IMR-90 (cell line): ENCODE measurements around the gene PCSK6. TPM values are rescaled to one million over a fixed set of nuclear protein-coding genes. Genes with fewer than 3 reads are reported as not detected.

Source experiments
- ATAC-seq: fragments of 200-7000 bp; cut with Tn5 transposase; 2 replicates; pipeline ENCODE4 v1.9.1; 2020; ENCODE audit warnings: low read depth, mild to moderate bottlenecking, moderate library complexity
- BruUV-seq: library from RNA; stranded (reverse); fragments of 400-500 nt; replicated peaks from 2 replicates; lab custom pipeline; 2021; lab: Mats Ljungman, UMichigan
- CTCF ChIA-PET: fragments of 300-600 bp; formaldehyde crosslinking; extraction: SDS; loops from one replicate; lab custom pipeline; 2021; ENCODE audit warnings: antibody characterized with exemption; lab: Yijun Ruan, JAX
- POLR2A ChIA-PET: fragments of 300-600 bp; sonication (Branson Sonifier 250); formaldehyde crosslinking; loops from one replicate; lab custom pipeline; 2022; ENCODE audit warnings: antibody characterized with exemption; ENCODE audit not compliant: unreplicated experiment; lab: Charles Lee
- DNase-seq: peaks from one replicate; pipeline ENCODE4 v3.0.0; 2013
- H2AFZ ChIP-seq: replicated peaks from 2 replicates; pipeline ENCODE3; 2013; ENCODE audit warnings: low read length, mild to moderate bottlenecking; ENCODE audit not compliant: poor library complexity
- H2AK5ac ChIP-seq: 2 replicates; pipeline ENCODE4 v1.6.1; 2013; ENCODE audit warnings: low read depth, low read length, inconsistent platforms
- H2AK9ac ChIP-seq: replicated peaks from 2 replicates; pipeline ENCODE3; 2013; ENCODE audit warnings: mild to moderate bottlenecking, low read depth, low read length, moderate library complexity; ENCODE audit not compliant: poor library complexity
- H2BK120ac ChIP-seq: 2 replicates; pipeline ENCODE4 v1.6.1; 2013; ENCODE audit warnings: low read depth, low read length, inconsistent platforms
- H2BK15ac ChIP-seq: 3 replicates; pipeline ENCODE4 v1.6.1; 2013; ENCODE audit warnings: low read depth, low read length, inconsistent platforms
- H2BK20ac ChIP-seq: 2 replicates; pipeline ENCODE4 v1.6.1; 2013; ENCODE audit warnings: low read depth, mild to moderate bottlenecking, inconsistent platforms, low read length, moderate library complexity
- H2BK5ac ChIP-seq: 2 replicates; pipeline ENCODE4 v1.6.1; 2013; ENCODE audit warnings: mild to moderate bottlenecking, low read depth, low read length, inconsistent platforms; ENCODE audit not compliant: poor library complexity, severe bottlenecking
- H3K14ac ChIP-seq: replicated peaks from 2 replicates; pipeline ENCODE4 v1.6.1; 2013; ENCODE audit warnings: low read depth, low read length, inconsistent platforms
- H3K18ac ChIP-seq: 2 replicates; pipeline ENCODE4 v1.6.1; 2013; ENCODE audit warnings: low read depth, low read length, control low read depth
- H3K23ac ChIP-seq: 2 replicates; pipeline ENCODE4 v1.6.1; 2013; ENCODE audit warnings: low read depth, low read length, inconsistent platforms
- H3K27ac ChIP-seq: 2 replicates; pipeline ENCODE4 v1.5.1; 2013; ENCODE audit warnings: mild to moderate bottlenecking, control low read depth, low read length; ENCODE audit not compliant: insufficient read depth
- H3K27me3 ChIP-seq: 2 replicates; pipeline ENCODE4 v1.6.1; 2013; ENCODE audit warnings: low read length; ENCODE audit not compliant: control insufficient read depth, insufficient read depth
- H3K36me3 ChIP-seq: 2 replicates; pipeline ENCODE4 v1.6.1; 2013; ENCODE audit warnings: low read length, mixed read lengths; ENCODE audit not compliant: control insufficient read depth, insufficient read depth
- H3K4ac ChIP-seq: 2 replicates; pipeline ENCODE4 v1.6.1; 2013; ENCODE audit warnings: low read depth, low read length, inconsistent platforms
- H3K4me1 ChIP-seq: 2 replicates; pipeline ENCODE4 v1.6.1; 2013; ENCODE audit warnings: low read length, mixed read lengths; ENCODE audit not compliant: control insufficient read depth, insufficient read depth
- H3K4me2 ChIP-seq: 2 replicates; pipeline ENCODE4 v1.6.1; 2013; ENCODE audit warnings: low read depth, mild to moderate bottlenecking, control low read depth, low read length, moderate library complexity
- H3K4me3 ChIP-seq: 2 replicates; pipeline ENCODE4 v1.5.1; 2013; ENCODE audit warnings: low read depth, mild to moderate bottlenecking, control low read depth, low read length, moderate library complexity; ENCODE audit not compliant: insufficient read depth
- H3K56ac ChIP-seq: 2 replicates; pipeline ENCODE4 v1.6.1; 2013; ENCODE audit warnings: low read length, inconsistent platforms; ENCODE audit not compliant: insufficient read depth; ENCODE audit errors: extremely low read depth
- H3K79me1 ChIP-seq, 2 experiments: 2 replicates each; pipeline ENCODE4 v1.6.1; 2013; ENCODE audit warnings: low read length in 2 of 2, inconsistent platforms in 1 of 2, low read depth in 1 of 2
- H3K9ac ChIP-seq: 2 replicates; pipeline ENCODE4 v1.6.1; 2013; ENCODE audit warnings: low read depth, low read length, control low read depth
- H3K9me1 ChIP-seq: 2 replicates; pipeline ENCODE4 v1.6.1; 2013; ENCODE audit warnings: low read length, inconsistent platforms; ENCODE audit not compliant: insufficient read depth
- H3K9me3 ChIP-seq: 2 replicates; pipeline ENCODE4 v1.6.1; 2013; ENCODE audit warnings: low read length; ENCODE audit not compliant: control insufficient read depth, insufficient read depth
- H4K20me1 ChIP-seq: 2 replicates; pipeline ENCODE4 v1.6.1; 2013; ENCODE audit warnings: low read length, inconsistent platforms; ENCODE audit not compliant: insufficient read depth
- H4K5ac ChIP-seq: 2 replicates; pipeline ENCODE4 v1.6.1; 2013; ENCODE audit warnings: mild to moderate bottlenecking, low read depth, low read length, control low read depth
- H4K8ac ChIP-seq, 2 experiments: 2 replicates each; pipeline ENCODE4 v1.6.1; 2013; ENCODE audit warnings: low read depth in 2 of 2, low read length in 2 of 2, control low read depth in 1 of 2, inconsistent platforms in 1 of 2
- H4K91ac ChIP-seq: 2 replicates; pipeline ENCODE4 v1.6.1; 2013; ENCODE audit warnings: low read depth, low read length, inconsistent platforms; ENCODE audit not compliant: insufficient read depth
- CEBPB ChIP-seq: IDR thresholded peaks from 2 replicates; pipeline ENCODE4 v1.6.1; 2012; ENCODE audit warnings: low read depth, low read length, improper control_type of control experiment
- CHD1 ChIP-seq: IDR thresholded peaks from 2 replicates; pipeline ENCODE4 v1.6.1; 2012; ENCODE audit warnings: low read depth, low read length, improper control_type of control experiment
- MXI1 ChIP-seq: IDR thresholded peaks from 2 replicates; pipeline ENCODE4 v1.6.1; 2012; ENCODE audit warnings: low read depth, mild to moderate bottlenecking, low read length, moderate library complexity, borderline replicate concordance
- RFX5 ChIP-seq: IDR thresholded peaks from 2 replicates; pipeline ENCODE4 v1.8.0; 2012; ENCODE audit warnings: low read depth, mild to moderate bottlenecking, low read length, moderate library complexity
- SMC3 ChIP-seq: fragments of 150-350 bp; IDR thresholded peaks from 2 replicates; pipeline ENCODE4 v1.6.1; 2016; ENCODE audit warnings: low read depth, mild to moderate bottlenecking, antibody characterized with exemption, low read length, moderate library complexity
- WGBS, 2 experiments: methylation state at CpG; one replicate each; pipeline versions ENCODE4 v1.1.5 to v1.1.7; 2013; ENCODE audit warnings: missing lambda C conversion rate in 2 of 2; ENCODE audit not compliant: insufficient read length in 1 of 2; ENCODE audit errors: extremely low coverage in 2 of 2; 5-methylcytosine and 5-hydroxymethylcytosine counted together
- dilution Hi-C: fragments of 300-500 bp; cut with HindIII; formaldehyde crosslinking; loops from one replicate; pipeline ENCODE4 v1.14.3; 2018; ENCODE audit warnings: low sequenced_read_pairs; ENCODE audit not compliant: unreplicated experiment
- in situ Hi-C: fragments of 300-500 bp; cut with MboI; formaldehyde crosslinking; loops from 3 replicates; pipeline ENCODE4 v1.14.3; 2019; ENCODE audit warnings: low sequenced_read_pairs, inconsistent platforms, mixed read lengths
- intact Hi-C: fragments of 100-400 bp; cut with micrococcal nuclease; formaldehyde crosslinking; loops from 2 replicates; pipeline ENCODE4 v1.10.0; 2022
- polyA plus RNA-seq, 3 experiments: library from polyadenylated mRNA; depleted of rRNA; stranded (reverse); fragments of >200 nt; gene quantifications; 2 replicates each; pipeline ENCODE4 v1.2.3, GENCODE V29; 2012; ENCODE audit warnings: low replicate concordance in 1 of 3
- total RNA-seq: library from RNA; depleted of rRNA; stranded (reverse); fragments of >200 nt; gene quantifications from 2 replicates; pipeline ENCODE4 v1.2.3, GENCODE V29; 2012
- TF ChIP-seq, protein P1 (sequence below): conservative IDR thresholded peaks from 2 replicates; pipeline ENCODE4 v1.5.1; 2012; ENCODE audit warnings: mild to moderate bottlenecking, low read depth, low read length, improper control_type of control experiment

PCSK6 gene
- total and polyA plus RNA-seq, 2 of the 4 experiments (the other 2 are of a cell fraction): not detected

GRCh38 chr15:101413239-101413638, 76.3 kb downstream of the PCSK6 start:
- Histone ChIP-seq H3K14ac (no peak overlapping the region), H3K4me2 (no peak overlapping the region), H3K4me1 (no peaks in the 10 kb centered on the region), H2BK20ac (no peak overlapping the region), H3K9ac (no peak overlapping the region), H3K9me3 (no peaks in the 10 kb centered on the region), H4K20me1 (no peaks in the 10 kb centered on the region), H2BK5ac (no peak overlapping the region), H2AFZ (no peak overlapping the region), H4K91ac (no peak overlapping the region), H3K56ac (no peak overlapping the region), H3K4ac (no peak overlapping the region), H3K9me1 (no peaks in the 10 kb centered on the region), H2AK5ac (no peak overlapping the region), H2AK9ac (no peak overlapping the region), H2BK120ac (no peak overlapping the region), H4K5ac (no peak overlapping the region), H3K27me3 (peaks cover 9% of the 10 kb centered on the region; the same call in 1 of the 2 replicates), H3K27ac (no peak overlapping the region), H2BK15ac (no peak overlapping the region), H4K8ac (no peak overlapping the region), H3K36me3 (no peaks in the 10 kb centered on the region), H3K79me1 (no peaks in the 10 kb centered on the region), H3K23ac (no peak overlapping the region), H3K4me3 (no peak overlapping the region), H3K18ac (no peak overlapping the region)
- intact Hi-C loops (no loop called here), dilution Hi-C loops (no loop called here), in situ Hi-C loops (no loop called here)
- ChIA-PET CTCF (no interaction called here), POLR2A (no interaction called here)
- ATAC-seq (no peak), DNase-seq (no peak)
- no CpG with 5 or more reads among the region's 3 CpGs for WGBS, 2 experiments
- TF ChIP-seq CHD1 (no peak), MXI1 (no peak), CEBPB (no peak), SMC3 (no peak), RFX5 (no peak)
- TF ChIP-seq, protein P1, sequence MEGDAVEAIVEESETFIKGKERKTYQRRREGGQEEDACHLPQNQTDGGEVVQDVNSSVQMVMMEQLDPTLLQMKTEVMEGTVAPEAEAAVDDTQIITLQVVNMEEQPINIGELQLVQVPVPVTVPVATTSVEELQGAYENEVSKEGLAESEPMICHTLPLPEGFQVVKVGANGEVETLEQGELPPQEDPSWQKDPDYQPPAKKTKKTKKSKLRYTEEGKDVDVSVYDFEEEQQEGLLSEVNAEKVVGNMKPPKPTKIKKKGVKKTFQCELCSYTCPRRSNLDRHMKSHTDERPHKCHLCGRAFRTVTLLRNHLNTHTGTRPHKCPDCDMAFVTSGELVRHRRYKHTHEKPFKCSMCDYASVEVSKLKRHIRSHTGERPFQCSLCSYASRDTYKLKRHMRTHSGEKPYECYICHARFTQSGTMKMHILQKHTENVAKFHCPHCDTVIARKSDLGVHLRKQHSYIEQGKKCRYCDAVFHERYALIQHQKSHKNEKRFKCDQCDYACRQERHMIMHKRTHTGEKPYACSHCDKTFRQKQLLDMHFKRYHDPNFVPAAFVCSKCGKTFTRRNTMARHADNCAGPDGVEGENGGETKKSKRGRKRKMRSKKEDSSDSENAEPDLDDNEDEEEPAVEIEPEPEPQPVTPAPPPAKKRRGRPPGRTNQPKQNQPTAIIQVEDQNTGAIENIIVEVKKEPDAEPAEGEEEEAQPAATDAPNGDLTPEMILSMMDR: no peak
- no TSS peak for BruUV-seq
